Right lobe of liver (tissue), 6 donors: ENCODE data around the gene PLXNA1. TPM values are rescaled to one million over a fixed set of nuclear protein-coding genes. Genes with fewer than 3 reads are reported as not detected.

Source experiments
- ATAC-seq, 4 donors: fragments of 200-7000 bp; cut with Tn5 transposase; one replicate each; pipeline ENCODE4 v1.9.1; 2020; ENCODE audit warnings: mild to moderate bottlenecking in 4 of 4, moderate library complexity in 4 of 4
- DNase-seq, 3 donors: peaks; one replicate each; pipeline ENCODE4 v3.0.0-alpha.2; 2020
- H3K27ac ChIP-seq, 3 donors: fragments of 200-600 bp; one replicate each; pipeline ENCODE4 v1.8.0; 2022
- H3K27me3 ChIP-seq, 2 donors: fragments of 200-600 bp; one replicate each; pipeline ENCODE4 v1.8.0; 2022
- H3K36me3 ChIP-seq, 4 donors: fragments of 200-600 bp; sonication (generic) in 1 of 4; one replicate each; pipeline versions ENCODE4 v1.5.1 to v1.8.0; 2017 to 2022; ENCODE audit warnings: control low read depth in 1 of 4
- H3K4me1 ChIP-seq, 4 donors: fragments of 200-600 bp; sonication (generic) in 1 of 4; one replicate each; pipeline versions ENCODE4 v1.5.1 to v1.8.0; 2017 to 2022; ENCODE audit warnings: control low read depth in 1 of 4
- H3K4me3 ChIP-seq, 3 donors: fragments of 200-600 bp; one replicate each; pipeline ENCODE4 v1.8.0; 2022
- H3K9me3 ChIP-seq, 4 donors: fragments of 200-600 bp; sonication (generic) in 1 of 4; one replicate each; pipeline versions ENCODE4 v1.5.1 to v1.8.0; 2017 to 2022; ENCODE audit warnings: control low read depth in 1 of 4
- POLR2A ChIP-seq: fragments of 450-650 bp; IDR thresholded peaks from one replicate; pipeline ENCODE4 v1.6.1; 2017; ENCODE audit warnings: antibody characterized with exemption, mild to moderate bottlenecking
- WGBS: methylation state at CpG from one replicate; pipeline ENCODE4 v1.1.6; 2018; ENCODE audit warnings: low coverage, low lambda C conversion rate; ENCODE audit not compliant: insufficient coverage; ENCODE audit errors: missing lambda C conversion rate; 5-methylcytosine and 5-hydroxymethylcytosine counted together
- intact Hi-C, 2 donors: fragments of 100-400 bp; cut with DNase I; formaldehyde crosslinking; loops; one replicate each; pipeline versions ENCODE4 v1.11.2 to v1.14.1; 2022
- total RNA-seq, 6 experiments: library from RNA; depleted of rRNA in 2 of 6; stranded (reverse); fragments of >200 nt in 2 of 6; fragmentation: NEBNext Ultra II Directional in 3 of 6; extraction: Animal tissue kit (Norgen Biotek cat#: 25700) in 3 of 6; gene quantifications; one replicate each; pipeline versions ENCODE4 v1.1.0 to v1.2.4, GENCODE V29; 2016 to 2023
- TF ChIP-seq, protein P1 (sequence below), 4 donors: fragments of 200-600 bp in 3 of 4; fragments of 450-650 bp in 1 of 4; IDR thresholded peaks; one replicate each; pipeline versions ENCODE4 v1.5.1 to v1.8.0; 2016 to 2022; ENCODE audit warnings: antibody characterized with exemption in 4 of 4, mild to moderate bottlenecking in 2 of 4
- donor health status: DM: no; HTN: yes; CAD: no.
- donor health status: DM: no; HTN: no; CAD: no.
- donor health status: DM: no; HTN: no; CAD: no.
- donor health status: DM: no; HTN: yes; CAD: no.
- donor health status: DM: no; HTN: yes; CAD: no.

Gene PLXNA1
- total RNA-seq, 6 experiments from 2014 or later, result 2.0 to 8.7 (median 5.6) TPM

DNA sequence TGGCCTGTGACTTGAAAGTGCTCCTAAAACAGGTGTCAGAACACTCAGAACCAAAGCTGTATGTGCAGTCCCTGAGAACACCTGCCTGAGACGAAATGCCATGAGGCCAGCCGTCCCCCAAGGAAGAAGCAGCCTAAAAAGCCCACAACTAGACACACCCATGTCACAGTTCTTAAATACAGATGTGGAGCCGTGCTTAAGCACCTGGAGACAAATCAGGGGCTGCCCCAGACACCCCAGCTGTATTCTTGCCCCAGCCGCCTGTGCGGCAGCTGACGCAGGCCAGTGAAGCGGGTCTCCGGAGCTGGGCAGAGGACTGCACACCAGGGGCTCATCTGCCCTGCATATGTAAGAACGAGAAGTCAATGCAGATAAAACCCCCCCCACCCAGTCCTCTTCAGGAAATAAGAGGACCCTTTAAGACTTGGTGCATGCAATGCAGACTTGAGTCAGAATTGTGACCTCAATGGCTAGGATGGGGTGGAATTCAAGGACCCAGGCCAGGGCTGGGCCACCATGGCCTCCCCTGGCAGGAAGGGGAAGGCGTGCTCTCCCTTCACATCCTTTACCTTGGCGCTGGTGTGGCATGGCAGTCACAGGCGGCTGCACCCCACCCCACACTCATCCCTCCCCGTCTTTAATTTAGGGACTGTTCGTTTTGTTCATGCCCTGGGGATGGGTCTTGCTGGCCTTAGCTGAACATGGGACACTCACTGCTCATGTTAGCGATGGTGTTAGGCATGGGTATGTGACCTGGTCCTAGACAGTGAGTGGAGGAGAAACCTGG is 27.7 kb upstream of the PLXNA1 start:
- no peaks in the 10 kb centered on the region for H3K27me3 ChIP-seq
- WGBS, result 91% methylated on average over 6 of the region's 15 CpGs
- no peaks in the 10 kb centered on the region for H3K36me3 ChIP-seq
- H3K4me3 ChIP-seq, result no peak overlapping the region
- DNase-seq (peak in 1 of 3 donors; percentile 2), ATAC-seq (no peak)
- H3K9me3 ChIP-seq, result no peaks in the 10 kb centered on the region
- intact Hi-C loops, result no loop called here
- H3K4me1 ChIP-seq, result no peaks in the 10 kb centered on the region
- H3K27ac ChIP-seq, result no peak overlapping the region
- no peak for TF ChIP-seq POLR2A
- TF ChIP-seq, protein P1, sequence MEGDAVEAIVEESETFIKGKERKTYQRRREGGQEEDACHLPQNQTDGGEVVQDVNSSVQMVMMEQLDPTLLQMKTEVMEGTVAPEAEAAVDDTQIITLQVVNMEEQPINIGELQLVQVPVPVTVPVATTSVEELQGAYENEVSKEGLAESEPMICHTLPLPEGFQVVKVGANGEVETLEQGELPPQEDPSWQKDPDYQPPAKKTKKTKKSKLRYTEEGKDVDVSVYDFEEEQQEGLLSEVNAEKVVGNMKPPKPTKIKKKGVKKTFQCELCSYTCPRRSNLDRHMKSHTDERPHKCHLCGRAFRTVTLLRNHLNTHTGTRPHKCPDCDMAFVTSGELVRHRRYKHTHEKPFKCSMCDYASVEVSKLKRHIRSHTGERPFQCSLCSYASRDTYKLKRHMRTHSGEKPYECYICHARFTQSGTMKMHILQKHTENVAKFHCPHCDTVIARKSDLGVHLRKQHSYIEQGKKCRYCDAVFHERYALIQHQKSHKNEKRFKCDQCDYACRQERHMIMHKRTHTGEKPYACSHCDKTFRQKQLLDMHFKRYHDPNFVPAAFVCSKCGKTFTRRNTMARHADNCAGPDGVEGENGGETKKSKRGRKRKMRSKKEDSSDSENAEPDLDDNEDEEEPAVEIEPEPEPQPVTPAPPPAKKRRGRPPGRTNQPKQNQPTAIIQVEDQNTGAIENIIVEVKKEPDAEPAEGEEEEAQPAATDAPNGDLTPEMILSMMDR (IDR thresholded peaks at IDR 0.05), result no peak

DNA sequence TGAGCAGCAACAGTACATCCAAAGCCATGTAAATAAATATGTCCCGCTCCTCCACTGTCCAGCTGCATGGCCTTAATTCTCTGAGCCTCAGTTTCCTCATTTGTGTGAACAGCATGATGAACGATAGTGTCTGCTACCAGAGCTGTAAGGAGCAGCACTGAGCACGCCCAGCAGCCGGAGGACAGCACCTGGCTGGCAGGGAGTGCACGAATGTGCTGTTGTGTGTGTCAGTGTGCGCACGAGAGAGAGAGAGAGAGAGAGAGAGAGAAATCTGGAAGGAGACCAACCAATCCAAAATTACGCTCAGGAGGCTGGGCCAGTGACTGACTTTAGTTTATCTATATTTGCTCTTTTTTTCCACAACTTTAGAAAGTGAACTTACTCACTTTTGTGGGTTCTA is 26.6 kb upstream of the PLXNA1 start:
- Histone ChIP-seq H3K27ac (no peak overlapping the region), H3K27me3 (no peaks in the 10 kb centered on the region), H3K4me3 (no peak overlapping the region), H3K9me3 (no peaks in the 10 kb centered on the region), H3K4me1 (no peaks in the 10 kb centered on the region), H3K36me3 (no peaks in the 10 kb centered on the region)
- ATAC-seq, result no peak
- WGBS, result 76% methylated on average over 6 of the region's 8 CpGs
- peak in 1 of 3 donors; percentile 5 for DNase-seq
- intact Hi-C loops, result no loop called here
- TF ChIP-seq, protein P1 (IDR thresholded peaks at IDR 0.05), result no peak
- TF ChIP-seq POLR2A, result no peak

DNA sequence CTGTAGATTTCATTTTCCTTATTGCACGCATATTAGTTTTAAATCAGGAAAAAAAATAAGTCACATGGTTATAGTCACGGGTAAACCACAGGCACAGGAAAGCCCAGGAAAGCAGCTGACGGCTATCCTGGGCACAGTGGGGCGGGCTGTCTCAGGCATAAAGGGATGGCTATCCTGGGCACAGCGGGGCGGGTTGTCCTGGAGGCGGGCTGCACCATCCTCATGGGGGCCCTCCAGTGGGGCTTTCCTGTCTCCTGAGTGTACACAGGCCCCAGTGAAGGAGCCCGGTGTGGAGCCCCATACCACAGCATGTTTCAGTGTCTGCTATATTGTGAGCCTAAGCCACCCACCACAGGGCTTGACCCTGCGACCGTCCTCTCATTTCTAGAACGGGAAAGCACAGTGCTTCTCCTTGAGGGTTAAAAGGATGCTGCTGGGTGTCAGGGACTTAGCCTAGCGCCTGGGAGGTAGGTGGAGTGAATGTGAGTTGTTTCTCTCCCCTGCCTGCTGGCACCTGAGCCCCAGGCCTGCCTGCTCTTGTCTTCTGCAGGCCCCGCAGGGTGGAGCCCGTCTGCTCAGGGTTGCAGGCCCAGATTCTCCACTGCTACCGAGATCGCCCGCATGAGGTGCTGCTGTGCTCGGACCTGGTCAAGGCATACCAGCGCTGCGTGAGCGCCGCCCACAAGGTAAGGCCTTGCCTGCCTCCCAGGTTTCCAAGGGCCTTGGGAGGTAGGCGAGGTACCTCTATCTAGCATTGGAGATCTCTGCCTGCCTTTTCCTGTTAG is 25.9 kb upstream of the PLXNA1 start:
- DNase-seq (peak in 2 of 3 donors; percentile 21 to 31), ATAC-seq (no peak)
- H3K4me1 ChIP-seq, result no peaks in the 10 kb centered on the region

DNA sequence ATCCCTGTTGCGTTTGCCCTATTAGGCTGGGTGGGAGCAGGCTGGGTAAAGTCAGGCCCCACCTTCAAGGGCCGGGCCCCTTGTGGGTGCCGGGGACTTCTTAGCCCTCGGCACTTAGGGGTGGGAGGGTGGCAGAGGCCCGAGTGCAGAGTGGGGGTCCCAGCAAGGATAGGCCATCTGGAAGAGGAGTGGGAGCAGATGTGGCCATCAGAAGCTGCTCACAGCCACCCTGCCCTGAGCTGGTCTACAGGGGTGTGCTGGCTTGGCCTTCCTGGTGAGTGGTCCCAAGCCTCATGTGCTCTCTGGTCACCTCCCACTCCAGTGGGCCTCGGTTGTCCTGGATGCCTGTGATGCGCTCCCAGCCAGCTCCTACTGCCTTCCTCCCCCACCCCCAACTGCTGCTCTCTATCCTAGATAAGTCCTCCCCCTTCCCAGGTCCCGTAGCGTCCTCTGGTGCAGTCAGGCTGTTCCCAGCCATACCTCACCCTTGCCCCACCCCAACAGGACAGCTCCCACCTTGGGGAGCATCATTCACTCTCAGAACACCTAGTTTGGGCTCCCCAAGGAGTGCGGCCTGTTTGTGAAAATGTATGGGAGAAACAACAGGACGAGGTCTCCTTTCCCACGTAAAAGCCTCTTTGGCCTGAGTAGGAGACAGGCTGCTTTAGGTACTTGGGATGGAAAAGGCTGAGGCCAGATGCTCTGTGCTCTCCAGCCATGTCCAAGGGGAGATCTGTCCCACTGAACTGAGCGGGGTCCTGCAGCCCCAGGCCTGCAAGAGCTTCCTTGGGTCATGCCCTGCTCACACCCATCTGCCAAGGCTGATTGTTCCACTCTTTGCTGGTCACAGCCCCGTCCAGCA is 24.9 kb upstream of the PLXNA1 start:
- no peak for ATAC-seq
- peak in 2 of 3 donors; percentile 10 to 48 for DNase-seq
- Histone ChIP-seq H3K36me3 (no peaks in the 10 kb centered on the region), H3K4me1 (no peaks in the 10 kb centered on the region), H3K9me3 (no peaks in the 10 kb centered on the region), H3K4me3 (no peak overlapping the region), H3K27ac (no peak overlapping the region), H3K27me3 (no peaks in the 10 kb centered on the region)
- no peak for TF ChIP-seq POLR2A
- TF ChIP-seq, protein P1 (IDR thresholded peaks at IDR 0.05), result no peak
- intact Hi-C loops, result no loop called here
- 93% methylated on average over 5 of the region's 14 CpGs for WGBS

More for the DNA sequence above, 25.9 kb upstream of the PLXNA1 start:
- H3K27me3 ChIP-seq, result no peaks in the 10 kb centered on the region
- TF ChIP-seq, protein P1 (IDR thresholded peaks at IDR 0.05), result no peak
- no peak for TF ChIP-seq POLR2A
- H3K27ac ChIP-seq, result no peak overlapping the region
- 69% methylated on average over 9 of the region's 23 CpGs for WGBS
- intact Hi-C loops, result no loop called here
- no peaks in the 10 kb centered on the region for H3K36me3 ChIP-seq
- no peaks in the 10 kb centered on the region for H3K9me3 ChIP-seq
- H3K4me3 ChIP-seq, result no peak overlapping the region
